Panc1 (cell line): ENCODE measurements around the gene BCAS3.

Experiments used
- TCF7L2 ChIP-seq: IDR thresholded peaks from 2 replicates; pipeline ENCODE4 v1.6.1; 2011; ENCODE audit warnings: mild to moderate bottlenecking, low read depth, low read length, inconsistent platforms
- TF ChIP-seq, protein P1 (sequence below): fragments of 450-650 bp; IDR thresholded peaks from 2 replicates; pipeline ENCODE4 v1.5.1; 2017; ENCODE audit warnings: mild to moderate bottlenecking

DNA sequence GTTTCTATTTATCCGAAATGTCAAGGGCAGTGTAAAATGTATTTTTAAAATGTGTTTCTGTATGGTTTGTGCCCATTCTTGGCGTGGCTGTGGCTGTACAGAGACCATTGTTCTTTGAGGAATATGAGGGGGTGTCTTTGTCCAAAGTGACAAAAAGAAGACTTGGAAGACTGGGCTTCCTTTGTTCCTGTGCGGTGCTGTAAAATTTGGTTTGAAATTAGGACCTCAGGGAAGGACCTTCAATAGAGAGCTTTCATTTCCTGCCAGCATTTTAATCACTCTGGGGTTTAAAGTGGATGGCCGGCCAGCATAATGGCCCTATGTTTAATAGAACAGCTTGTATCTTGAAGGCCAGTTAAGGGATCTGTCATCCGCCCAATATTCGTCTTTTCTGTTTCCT, 531.9 kb downstream of the BCAS3 start:
- TF ChIP-seq TCF7L2 = no peak
- TF ChIP-seq, protein P1, sequence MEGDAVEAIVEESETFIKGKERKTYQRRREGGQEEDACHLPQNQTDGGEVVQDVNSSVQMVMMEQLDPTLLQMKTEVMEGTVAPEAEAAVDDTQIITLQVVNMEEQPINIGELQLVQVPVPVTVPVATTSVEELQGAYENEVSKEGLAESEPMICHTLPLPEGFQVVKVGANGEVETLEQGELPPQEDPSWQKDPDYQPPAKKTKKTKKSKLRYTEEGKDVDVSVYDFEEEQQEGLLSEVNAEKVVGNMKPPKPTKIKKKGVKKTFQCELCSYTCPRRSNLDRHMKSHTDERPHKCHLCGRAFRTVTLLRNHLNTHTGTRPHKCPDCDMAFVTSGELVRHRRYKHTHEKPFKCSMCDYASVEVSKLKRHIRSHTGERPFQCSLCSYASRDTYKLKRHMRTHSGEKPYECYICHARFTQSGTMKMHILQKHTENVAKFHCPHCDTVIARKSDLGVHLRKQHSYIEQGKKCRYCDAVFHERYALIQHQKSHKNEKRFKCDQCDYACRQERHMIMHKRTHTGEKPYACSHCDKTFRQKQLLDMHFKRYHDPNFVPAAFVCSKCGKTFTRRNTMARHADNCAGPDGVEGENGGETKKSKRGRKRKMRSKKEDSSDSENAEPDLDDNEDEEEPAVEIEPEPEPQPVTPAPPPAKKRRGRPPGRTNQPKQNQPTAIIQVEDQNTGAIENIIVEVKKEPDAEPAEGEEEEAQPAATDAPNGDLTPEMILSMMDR = no peak
